ENCODE measurements around the gene RRAGA.
"Not testable (repeated sequence)": the region's sequence is repeated elsewhere in the genome, so short reads cannot be mapped to it uniquely, and the experiment has no call there.

RRAGA gene

DNA sequence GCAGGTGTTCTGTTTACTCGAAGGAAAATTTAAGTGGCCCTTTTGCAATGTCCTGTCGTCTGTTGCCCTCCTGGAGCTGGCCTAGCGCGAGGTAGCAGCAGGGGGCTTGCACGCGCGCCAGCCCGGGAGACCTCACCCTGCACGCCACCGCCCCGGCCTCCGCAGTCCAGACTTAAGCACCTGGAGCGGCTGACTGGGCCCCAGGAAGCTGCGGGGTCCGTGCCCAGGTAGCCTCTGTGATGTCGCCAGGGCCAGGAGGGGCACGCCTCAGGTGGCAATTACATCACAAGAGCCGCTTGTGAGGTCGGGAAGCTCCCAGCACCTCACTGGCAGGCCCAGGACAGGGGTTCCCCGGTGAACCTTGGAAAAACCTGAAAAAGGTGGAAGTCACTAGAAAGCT, 16.2 kb upstream of the RRAGA start, which contains the start of gene SAXO1:
Gene SAXO1 (minus strand): TSS at position 195 of the 400 bp plus-strand sequence. CDS start 301 bp downstream, outside the sequence.
- H3K4me1 Mint-ChIP-seq = no peaks in the 10 kb centered on the region
- ATAC-seq (replicated peaks) = no peak
- no peak within 1 kb of the TSS for H3K4me3 Mint-ChIP-seq
- H3K36me3 Mint-ChIP-seq = peaks cover 2 to 6% of the 10 kb centered on the region in 2 donors
- no peak within 1 kb of the TSS for H3K27ac Mint-ChIP-seq
- DNase-seq = no peak
- peaks cover 9 to 25% of the 10 kb centered on the region in 2 donors for H3K27me3 Mint-ChIP-seq
- H3K9me3 Mint-ChIP-seq = no peaks in the 10 kb centered on the region

GRCh38 chr9:19036611-19037010, 12.6 kb upstream of the RRAGA start:
- H3K4me1 Mint-ChIP-seq = no peaks in the 10 kb centered on the region
- DNase-seq = no peak
- H3K36me3 Mint-ChIP-seq = peaks cover 2 to 6% of the 10 kb centered on the region in 2 donors
- ATAC-seq (replicated peaks) = no peak
- H3K27ac Mint-ChIP-seq = no peak overlapping the region
- no peaks in the 10 kb centered on the region for H3K9me3 Mint-ChIP-seq
- no peak overlapping the region for H3K4me3 Mint-ChIP-seq
- peaks cover 0 to 10% of the 10 kb centered on the region in 2 donors for H3K27me3 Mint-ChIP-seq

- DNase-seq = no peak
- ATAC-seq (replicated peaks) = peak in 1 of 2 donors; percentile 10
- peak overlapping the region; percentile 90 to 92 for H3K4me3 Mint-ChIP-seq
Measured at GRCh38 chr9:19049917-19050636, 850 bp downstream of the RRAGA start.

GRCh38 chr9:19050637-19051591, 1.7 kb downstream of the RRAGA start:
- Mint-ChIP-seq H3K27ac (peak overlapping the region; percentile 98), H3K27me3 (no peaks in the 10 kb centered on the region), H3K9me3 (no peaks in the 10 kb centered on the region), H3K4me3 (peak overlapping the region; percentile 90 to 92), H3K36me3 (peaks cover 26 to 33% of the 10 kb centered on the region in 2 donors), H3K4me1 (peaks cover 11 to 29% of the 10 kb centered on the region in 2 donors)
- ATAC-seq (replicated peaks) (no peak), DNase-seq (no peak)

More at GRCh38 chr9:19049917-19050636, 850 bp downstream of the RRAGA start:
- H3K9me3 Mint-ChIP-seq = no peaks in the 10 kb centered on the region
- no peaks in the 10 kb centered on the region for H3K27me3 Mint-ChIP-seq
- H3K4me1 Mint-ChIP-seq = peaks cover 9 to 29% of the 10 kb centered on the region in 2 donors
- peaks cover 25 to 28% of the 10 kb centered on the region in 2 donors for H3K36me3 Mint-ChIP-seq
- H3K27ac Mint-ChIP-seq = peak overlapping the region; percentile 98

DNA sequence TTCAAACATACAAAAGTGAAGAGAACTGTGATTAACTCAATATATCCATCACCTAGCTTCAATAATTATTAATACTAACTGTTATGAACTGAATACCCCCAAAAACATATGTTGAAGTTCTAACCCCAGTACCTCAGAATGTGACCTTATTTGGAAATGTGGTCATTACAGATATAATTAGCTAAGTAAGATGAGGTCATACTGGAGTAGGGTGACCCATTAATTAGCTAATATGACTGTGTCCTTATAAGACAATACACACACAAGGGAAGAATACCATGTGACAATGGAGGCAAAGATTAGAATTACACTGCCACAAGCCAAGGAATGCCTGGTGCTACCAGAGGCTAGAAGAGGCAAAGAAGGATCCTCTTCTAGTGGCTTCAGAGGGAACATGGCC, 7.8 kb downstream of the RRAGA start:
- Mint-ChIP-seq H3K27ac (no peak overlapping the region), H3K4me1 (peaks cover 2% of the 10 kb centered on the region in 2 donors), H3K36me3 (peaks cover 30 to 63% of the 10 kb centered on the region in 2 donors), H3K27me3 (no peaks in the 10 kb centered on the region), H3K9me3 (no peaks in the 10 kb centered on the region), H3K4me3 (no peak overlapping the region)
- ATAC-seq (replicated peaks) = no peak
- no peak for DNase-seq

GRCh38 chr9:19074229-19074628, 25.0 kb downstream of the RRAGA start:
- no peak for DNase-seq
- no peaks in the 10 kb centered on the region for H3K9me3 Mint-ChIP-seq
- no peak overlapping the region for H3K27ac Mint-ChIP-seq
- ATAC-seq (replicated peaks) = no peak
- no peaks in the 10 kb centered on the region for H3K27me3 Mint-ChIP-seq
- H3K36me3 Mint-ChIP-seq = peaks cover 44 to 45% of the 10 kb centered on the region in 2 donors
- no peak overlapping the region for H3K4me3 Mint-ChIP-seq
- H3K4me1 Mint-ChIP-seq = no peaks in the 10 kb centered on the region

DNA sequence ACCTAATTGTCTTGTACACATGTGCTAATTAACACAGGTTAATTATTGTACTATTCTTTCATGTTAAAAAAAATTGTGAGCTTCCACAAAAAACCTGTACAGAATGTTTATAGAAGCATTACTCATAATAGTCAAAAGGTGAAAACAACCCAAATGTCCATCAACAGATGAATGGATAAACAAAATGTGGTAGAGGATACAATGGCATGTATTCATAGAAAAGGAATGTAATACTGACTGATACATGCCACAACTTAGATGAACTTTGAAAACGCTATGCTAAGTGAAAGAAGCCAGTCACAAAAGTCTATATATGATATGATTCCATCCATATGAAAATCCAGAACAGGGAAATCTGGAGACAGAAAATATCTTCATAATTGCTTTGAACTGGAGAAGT, 25.6 kb downstream of the RRAGA start:
- H3K36me3 Mint-ChIP-seq = peaks cover 41 to 44% of the 10 kb centered on the region in 2 donors
- no peaks in the 10 kb centered on the region for H3K9me3 Mint-ChIP-seq
- DNase-seq (no peak), ATAC-seq (replicated peaks) (no peak)
- H3K27ac Mint-ChIP-seq = no peak overlapping the region
- no peak overlapping the region for H3K4me3 Mint-ChIP-seq
- H3K4me1 Mint-ChIP-seq = no peaks in the 10 kb centered on the region
- H3K27me3 Mint-ChIP-seq = no peaks in the 10 kb centered on the region

GRCh38 chr9:19085295-19085694, 36.1 kb downstream of the RRAGA start:
- Mint-ChIP-seq H3K27ac (no peak overlapping the region), H3K9me3 (no peaks in the 10 kb centered on the region), H3K4me3 (no peak overlapping the region), H3K27me3 (no peaks in the 10 kb centered on the region), H3K36me3 (peaks cover 14 to 20% of the 10 kb centered on the region in 2 donors), H3K4me1 (no peaks in the 10 kb centered on the region)
- DNase-seq (no peak), ATAC-seq (replicated peaks) (peak; percentile 53 to 56)

- Mint-ChIP-seq H3K27ac (no peak overlapping the region), H3K9me3 (no peaks in the 10 kb centered on the region), H3K27me3 (no peaks in the 10 kb centered on the region), H3K36me3 (peaks cover 12 to 19% of the 10 kb centered on the region in 2 donors), H3K4me1 (no peaks in the 10 kb centered on the region), H3K4me3 (no peak overlapping the region)
- DNase-seq = no peak
- ATAC-seq (replicated peaks) = no peak
Measured at GRCh38 chr9:19087106-19088000, 38.1 kb downstream of the RRAGA start.

GRCh38 chr9:19097431-19097830, 48.2 kb downstream of the RRAGA start:
- not testable (repeated sequence) for H3K9me3 Mint-ChIP-seq; H3K4me3 Mint-ChIP-seq; H3K27me3 Mint-ChIP-seq; DNase-seq; ATAC-seq (replicated peaks); H3K27ac Mint-ChIP-seq
- Mint-ChIP-seq H3K36me3 (peaks cover 10 to 19% of the 10 kb centered on the region in 2 donors), H3K4me1 (peaks cover 10 to 18% of the 10 kb centered on the region in 2 donors)

All from stimulated activated naive B cell treated with anti-CD40 and anti-IgM and Interleukin-4, amounts not matched to agents 10 μg/mL and 1 μg/mL and 100 μg/mL, for 72 hours (primary cell).